OCI-LY7 (cell line): ENCODE measurements around the gene CMTM6. TPM values are rescaled to one million over a fixed set of nuclear protein-coding genes. Genes with fewer than 3 reads are reported as not detected.

Experiments used
- BruUV-seq: library from RNA; stranded (reverse); fragments of 400-500 nt; replicated peaks from 2 replicates; lab custom pipeline; 2021; lab: Mats Ljungman, UMichigan
- CTCF ChIA-PET: fragments of 300-600 bp; sonication (Branson Sonifier 250); formaldehyde crosslinking; loops from one replicate; lab custom pipeline; 2022; ENCODE audit warnings: antibody characterized with exemption; ENCODE audit not compliant: unreplicated experiment; lab: Charles Lee
- POLR2A ChIA-PET: fragments of 300-600 bp; sonication (Branson Sonifier 250); formaldehyde crosslinking; loops from one replicate; lab custom pipeline; 2022; ENCODE audit warnings: antibody characterized with exemption; lab: Charles Lee
- DNase-seq: peaks from one replicate; pipeline ENCODE4 v3.0.0-alpha.2; 2015; ENCODE audit warnings: low spot score
- H2AFZ ChIP-seq: fragments of 200-600 bp; sonication (generic), shearing (Covaris generic); 2 replicates; pipeline ENCODE4 v1.6.1; 2014; ENCODE audit warnings: mild to moderate bottlenecking, antibody characterized with exemption, low read length, moderate library complexity
- H3K27ac ChIP-seq: fragments of 200-600 bp; sonication (generic); 2 replicates; pipeline ENCODE4 v1.5.1; 2014; ENCODE audit warnings: mixed run types, low read depth, mild to moderate bottlenecking, moderate library complexity, low read length, inconsistent platforms; ENCODE audit not compliant: poor library complexity, severe bottlenecking
- H3K36me3 ChIP-seq: fragments of 200-600 bp; sonication (generic); 2 replicates; pipeline ENCODE4 v1.6.1; 2014; ENCODE audit warnings: mild to moderate bottlenecking, antibody characterized with exemption, low read length, moderate library complexity, mixed read lengths; ENCODE audit not compliant: insufficient read depth
- H3K4me1 ChIP-seq: fragments of 200-600 bp; sonication (generic); 2 replicates; pipeline ENCODE4 v1.5.1; 2014; ENCODE audit warnings: mild to moderate bottlenecking, low read length; ENCODE audit not compliant: insufficient read depth, poor library complexity, severe bottlenecking
- H3K4me2 ChIP-seq: fragments of 200-600 bp; sonication (generic); 2 replicates; pipeline ENCODE4 v1.6.1; 2014; ENCODE audit warnings: mild to moderate bottlenecking, low read length
- H3K4me3 ChIP-seq: fragments of 200-600 bp; sonication (generic); 2 replicates; pipeline ENCODE4 v1.5.1; 2014; ENCODE audit warnings: mild to moderate bottlenecking, low read depth, low read length; ENCODE audit not compliant: poor library complexity, severe bottlenecking
- H3K79me2 ChIP-seq: fragments of 200-600 bp; sonication (generic); 2 replicates; pipeline ENCODE4 v1.6.1; 2016; ENCODE audit warnings: low read depth, mild to moderate bottlenecking, low read length, moderate library complexity, mixed read lengths; ENCODE audit not compliant: insufficient read depth
- H3K9me2 ChIP-seq: fragments of 200-600 bp; sonication (generic); 2 replicates; pipeline ENCODE4 v1.6.1; 2016; ENCODE audit warnings: mild to moderate bottlenecking, low read length, mixed read lengths; ENCODE audit not compliant: insufficient read depth
- H3K9me3 ChIP-seq: fragments of 200-600 bp; sonication (generic); 2 replicates; pipeline ENCODE4 v1.6.1; 2014; ENCODE audit warnings: mild to moderate bottlenecking, mixed run types, low read length, mixed read lengths
- H4K20me1 ChIP-seq: fragments of 200-600 bp; sonication (generic); 2 replicates; pipeline ENCODE4 v1.6.1; 2014; ENCODE audit warnings: mild to moderate bottlenecking, antibody characterized with exemption, low read length, moderate library complexity, mixed read lengths; ENCODE audit not compliant: insufficient read depth
- EZH2phosphoT487 ChIP-seq: fragments of 200-600 bp; sonication (generic); IDR thresholded peaks from 2 replicates; pipeline ENCODE4 v1.6.1; 2018; ENCODE audit warnings: low read depth, borderline replicate concordance, mild to moderate bottlenecking, mixed run types, antibody characterized with exemption, low read length, moderate library complexity, mixed read lengths
- intact Hi-C: fragments of 100-400 bp; cut with micrococcal nuclease; formaldehyde crosslinking; loops from one replicate; pipeline ENCODE4 v1.10.0; 2022; ENCODE audit not compliant: unreplicated experiment
- total RNA-seq, 2 experiments: library from RNA; depleted of rRNA in 1 of 2; stranded (reverse); fragments of >200 nt in 1 of 2; shearing (Covaris generic) in 1 of 2; gene quantifications; 2 replicates each; pipeline ENCODE4 v1.2.3, GENCODE V29; 2014 to 2022
- TF ChIP-seq, protein P1 (sequence below): fragments of 200-600 bp; sonication (generic); conservative IDR thresholded peaks from 2 replicates; pipeline ENCODE4 v1.5.1; 2014; ENCODE audit warnings: mild to moderate bottlenecking, antibody characterized with exemption, low read length, moderate library complexity, mixed read lengths

Gene CMTM6
- total RNA-seq, 2 experiments from 2014 or later = 26.2 to 36.0 TPM

DNA sequence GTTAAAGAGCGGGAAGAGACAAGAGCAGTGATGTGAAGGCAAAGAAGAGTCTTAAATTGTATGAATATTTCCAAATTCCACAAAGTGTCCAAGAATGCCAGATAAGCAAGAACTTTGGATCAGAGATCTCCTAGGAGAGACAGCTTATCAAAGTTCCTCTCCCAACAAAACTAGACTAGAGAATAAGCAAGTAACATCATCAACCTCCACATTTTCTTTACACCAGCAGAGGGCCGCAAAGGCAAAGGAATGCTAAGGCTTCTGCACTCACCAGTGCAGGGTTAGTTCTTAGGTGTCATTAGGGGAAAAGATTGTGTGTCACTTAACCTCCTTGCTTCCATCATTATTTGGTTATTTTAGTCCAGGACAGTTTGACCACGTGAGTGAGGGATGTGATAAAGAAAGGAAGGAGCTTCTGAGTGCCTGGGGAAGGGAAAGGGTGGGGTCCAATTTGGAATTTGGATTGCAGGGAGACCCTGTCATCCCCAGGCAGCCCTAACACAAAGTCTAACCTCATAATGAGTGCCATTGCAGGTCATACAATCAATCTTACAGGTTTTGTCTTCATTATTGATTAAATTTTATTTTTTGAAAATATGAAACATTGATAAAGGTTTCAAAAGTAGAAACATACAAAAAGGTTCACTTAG lies 7.5 kb upstream of the CMTM6 start:
- POLR2A ChIA-PET = interaction anchor here (1.0 kb wide), 1 partner anchor 175 kb away, joined by 3 read pairs; the partner anchor contains the start of gene CNOT10
- no TSS peak for BruUV-seq
- TF ChIP-seq, protein P1, sequence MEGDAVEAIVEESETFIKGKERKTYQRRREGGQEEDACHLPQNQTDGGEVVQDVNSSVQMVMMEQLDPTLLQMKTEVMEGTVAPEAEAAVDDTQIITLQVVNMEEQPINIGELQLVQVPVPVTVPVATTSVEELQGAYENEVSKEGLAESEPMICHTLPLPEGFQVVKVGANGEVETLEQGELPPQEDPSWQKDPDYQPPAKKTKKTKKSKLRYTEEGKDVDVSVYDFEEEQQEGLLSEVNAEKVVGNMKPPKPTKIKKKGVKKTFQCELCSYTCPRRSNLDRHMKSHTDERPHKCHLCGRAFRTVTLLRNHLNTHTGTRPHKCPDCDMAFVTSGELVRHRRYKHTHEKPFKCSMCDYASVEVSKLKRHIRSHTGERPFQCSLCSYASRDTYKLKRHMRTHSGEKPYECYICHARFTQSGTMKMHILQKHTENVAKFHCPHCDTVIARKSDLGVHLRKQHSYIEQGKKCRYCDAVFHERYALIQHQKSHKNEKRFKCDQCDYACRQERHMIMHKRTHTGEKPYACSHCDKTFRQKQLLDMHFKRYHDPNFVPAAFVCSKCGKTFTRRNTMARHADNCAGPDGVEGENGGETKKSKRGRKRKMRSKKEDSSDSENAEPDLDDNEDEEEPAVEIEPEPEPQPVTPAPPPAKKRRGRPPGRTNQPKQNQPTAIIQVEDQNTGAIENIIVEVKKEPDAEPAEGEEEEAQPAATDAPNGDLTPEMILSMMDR = peak; percentile 92
- TF ChIP-seq EZH2phosphoT487 = no peak

DNA sequence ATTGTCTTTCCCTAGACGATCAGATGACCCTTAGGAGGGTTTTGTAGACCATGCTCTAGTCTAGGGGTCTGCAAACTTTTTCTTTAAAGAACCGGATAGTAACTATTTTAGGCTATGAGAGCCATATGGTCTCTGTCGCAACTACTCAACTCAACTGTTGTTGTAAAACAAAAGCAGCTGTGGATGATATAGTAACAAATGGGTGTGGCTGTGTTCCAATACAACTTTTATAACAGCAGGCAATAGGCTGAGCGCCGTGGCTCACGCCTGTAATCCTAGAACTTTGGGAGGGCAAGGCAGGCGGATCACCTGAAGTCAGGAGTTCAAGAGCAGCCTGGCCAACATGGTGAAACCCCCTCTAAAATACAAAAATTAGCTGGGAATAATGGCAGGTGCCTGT lies 6.1 kb upstream of the CMTM6 start:
- no peaks in the 10 kb centered on the region for H3K9me2 ChIP-seq
- POLR2A ChIA-PET = no interaction called here
- H3K4me1 ChIP-seq = no peaks in the 10 kb centered on the region
- H3K79me2 ChIP-seq = no peaks in the 10 kb centered on the region
- H3K4me3 ChIP-seq = no peak overlapping the region
- DNase-seq = no peak
- no peak overlapping the region for H2AFZ ChIP-seq
- CTCF ChIA-PET = no interaction called here
- intact Hi-C loops = no loop called here
- no peak for TF ChIP-seq EZH2phosphoT487
- TF ChIP-seq, protein P1 = no peak
- no peak overlapping the region for H3K27ac ChIP-seq
- H3K36me3 ChIP-seq = no peaks in the 10 kb centered on the region
- BruUV-seq = no TSS peak
- H3K4me2 ChIP-seq = no peak overlapping the region
- no peaks in the 10 kb centered on the region for H4K20me1 ChIP-seq
- no peaks in the 10 kb centered on the region for H3K9me3 ChIP-seq

More for the DNA sequence above, 7.5 kb upstream of the CMTM6 start:
- no peak overlapping the region for H3K4me2 ChIP-seq
- H3K4me1 ChIP-seq = no peaks in the 10 kb centered on the region
- H3K79me2 ChIP-seq = no peaks in the 10 kb centered on the region
- H3K4me3 ChIP-seq = no peak overlapping the region
- intact Hi-C loops = loop anchor here (1.0 to 5.0 kb wide), 3 partner anchors 62 to 422 kb away; partner anchors contain the start of gene DYNC1LI1
- no peaks in the 10 kb centered on the region for H3K36me3 ChIP-seq
- no peaks in the 10 kb centered on the region for H4K20me1 ChIP-seq
- CTCF ChIA-PET = no interaction called here
- H3K9me3 ChIP-seq = no peaks in the 10 kb centered on the region
- H3K9me2 ChIP-seq = no peaks in the 10 kb centered on the region
- H3K27ac ChIP-seq = no peak overlapping the region
- no peak overlapping the region for H2AFZ ChIP-seq
- peak; percentile 78 for DNase-seq

DNA sequence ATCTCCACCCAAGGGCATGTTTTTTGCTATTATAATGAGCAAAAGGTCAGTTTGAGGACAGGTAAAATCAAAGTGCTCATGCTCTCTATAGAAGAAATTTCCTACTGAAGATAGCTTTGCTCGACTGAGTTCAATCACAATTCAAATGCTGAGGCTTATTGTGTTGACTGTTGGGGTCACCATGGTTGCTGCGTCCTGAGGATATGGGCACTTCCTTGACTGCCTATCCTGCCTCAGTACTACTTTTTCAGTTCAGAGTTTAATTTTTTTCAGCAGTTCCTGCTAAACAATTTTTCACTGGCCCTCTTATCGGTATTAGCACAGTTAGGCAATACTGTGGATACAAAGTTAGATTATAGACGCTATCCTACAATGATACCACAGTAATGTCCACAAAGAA lies 3.8 kb upstream of the CMTM6 start:
- intact Hi-C loops = no loop called here
- POLR2A ChIA-PET = interaction anchor here (0.6 to 1.2 kb wide), 5 partner anchors 8 to 1046 kb away, joined by 3 read pairs; no protein-coding TSS in a partner anchor

More for the DNA sequence above, 3.8 kb upstream of the CMTM6 start:
- Histone ChIP-seq H3K36me3 (no peaks in the 10 kb centered on the region), H3K9me3 (no peaks in the 10 kb centered on the region), H3K27ac (no peak overlapping the region), H2AFZ (no peak overlapping the region), H3K4me2 (no peak overlapping the region), H3K79me2 (peaks cover 6% of the 10 kb centered on the region; the same call in 1 of the 2 replicates), H3K9me2 (no peaks in the 10 kb centered on the region), H3K4me1 (peaks cover 9% of the 10 kb centered on the region), H3K4me3 (no peak overlapping the region), H4K20me1 (peaks cover 5% of the 10 kb centered on the region; the same call in 1 of the 2 replicates)
- no peak for DNase-seq
- BruUV-seq = no TSS peak
- TF ChIP-seq, protein P1 = no peak
- TF ChIP-seq EZH2phosphoT487 = no peak
- CTCF ChIA-PET = no interaction called here
